NCI-H526 treated with DMSO at 0.1 percent for 48 hours (cell line): ENCODE measurements around the gene CFAP157.
"Not testable (repeated sequence)": the region's sequence is repeated elsewhere in the genome, so short reads cannot be mapped to it uniquely, and the experiment has no call there.

ENCODE experiments used
- DNase-seq: peaks from one replicate; lab custom pipeline; 2025; lab: John Stamatoyannopoulos, UW

Gene CFAP157

GRCh38 chr9:127735530-127736185 lies 28.9 kb downstream of the CFAP157 start:
- DNase-seq: no peak

GRCh38 chr9:127738666-127739065 lies 31.9 kb downstream of the CFAP157 start:
- DNase-seq: no peak

- no peak for DNase-seq
These were observed 33.0 kb downstream of the CFAP157 start for GRCh38 chr9:127739614-127740330.

GRCh38 chr9:127741831-127742434 lies 35.1 kb downstream of the CFAP157 start:
- peak; percentile 13 for DNase-seq

GRCh38 chr9:127742435-127743088 lies 35.8 kb downstream of the CFAP157 start:
- DNase-seq: peak; percentile 72

GRCh38 chr9:127744398-127745110 lies 37.8 kb downstream of the CFAP157 start:
- DNase-seq: no peak

GRCh38 chr9:127746959-127747569 lies 40.3 kb downstream of the CFAP157 start:
- no peak for DNase-seq

- DNase-seq: no peak
These were observed 42.5 kb downstream of the CFAP157 start for GRCh38 chr9:127749090-127749787.

GRCh38 chr9:127751269-127752054 lies 44.7 kb downstream of the CFAP157 start:
- DNase-seq: no peak

- DNase-seq: no peak
These were observed 46.4 kb downstream of the CFAP157 start for GRCh38 chr9:127753148-127753547.

- no peak for DNase-seq
These were observed 46.8 kb downstream of the CFAP157 start for GRCh38 chr9:127753622-127754021.

- no peak for DNase-seq
These were observed 47.6 kb downstream of the CFAP157 start for GRCh38 chr9:127754099-127755060.

GRCh38 chr9:127755061-127756060 lies 48.6 kb downstream of the CFAP157 start:
- DNase-seq: no peak

- no peak for DNase-seq
These were observed 49.4 kb downstream of the CFAP157 start for GRCh38 chr9:127756233-127756632.

GRCh38 chr9:127756776-127757175 lies 50.0 kb downstream of the CFAP157 start:
- DNase-seq: not testable (repeated sequence)

- DNase-seq: no peak
These were observed 52.1 kb downstream of the CFAP157 start for GRCh38 chr9:127758843-127759242.

GRCh38 chr9:127761061-127761460 lies 54.3 kb downstream of the CFAP157 start:
- DNase-seq: no peak

GRCh38 chr9:127761491-127761956 lies 54.7 kb downstream of the CFAP157 start:
- DNase-seq: no peak
